BE2C (cell line): ENCODE results near the gene NFIB.

Experiments
- DNase-seq: peaks from one replicate; pipeline ENCODE4 v3.0.0-alpha.2; 2020
- H3K27me3 ChIP-seq: fragments of 250-450 bp; sonication (Bioruptor Pico); 2 replicates; pipeline ENCODE4 v1.5.1; 2020; ENCODE audit warnings: mild to moderate bottlenecking
- H3K36me3 ChIP-seq: fragments of 250-450 bp; sonication (Bioruptor Pico); 2 replicates; pipeline ENCODE4 v1.5.1; 2020; ENCODE audit warnings: mild to moderate bottlenecking
- H3K4me1 ChIP-seq: fragments of 250-450 bp; sonication (Bioruptor Pico); 2 replicates; pipeline ENCODE4 v1.5.1; 2020
- H3K4me3 ChIP-seq: 2 replicates; pipeline ENCODE4 v1.5.1; 2011; ENCODE audit warnings: low read depth, low read length
- H3K9me3 ChIP-seq: fragments of 250-450 bp; sonication (Bioruptor Pico); 2 replicates; pipeline ENCODE4 v1.5.1; 2020
- TF ChIP-seq, protein P1 (sequence below): IDR thresholded peaks from 2 replicates; pipeline ENCODE4 v1.5.1; 2012; ENCODE audit warnings: mild to moderate bottlenecking, low read depth, low read length

NFIB gene

GRCh38 chr9:14222149-14222835 is 91.6 kb downstream of the NFIB start:
- no peaks in the 10 kb centered on the region; the same call in 1 of the 2 replicates for H3K36me3 ChIP-seq
- peaks cover 7% of the 10 kb centered on the region; the same call in 1 of the 2 replicates for H3K4me1 ChIP-seq
- no peaks in the 10 kb centered on the region for H3K27me3 ChIP-seq
- no peak for DNase-seq
- H3K9me3 ChIP-seq = no peaks in the 10 kb centered on the region
- TF ChIP-seq, protein P1, sequence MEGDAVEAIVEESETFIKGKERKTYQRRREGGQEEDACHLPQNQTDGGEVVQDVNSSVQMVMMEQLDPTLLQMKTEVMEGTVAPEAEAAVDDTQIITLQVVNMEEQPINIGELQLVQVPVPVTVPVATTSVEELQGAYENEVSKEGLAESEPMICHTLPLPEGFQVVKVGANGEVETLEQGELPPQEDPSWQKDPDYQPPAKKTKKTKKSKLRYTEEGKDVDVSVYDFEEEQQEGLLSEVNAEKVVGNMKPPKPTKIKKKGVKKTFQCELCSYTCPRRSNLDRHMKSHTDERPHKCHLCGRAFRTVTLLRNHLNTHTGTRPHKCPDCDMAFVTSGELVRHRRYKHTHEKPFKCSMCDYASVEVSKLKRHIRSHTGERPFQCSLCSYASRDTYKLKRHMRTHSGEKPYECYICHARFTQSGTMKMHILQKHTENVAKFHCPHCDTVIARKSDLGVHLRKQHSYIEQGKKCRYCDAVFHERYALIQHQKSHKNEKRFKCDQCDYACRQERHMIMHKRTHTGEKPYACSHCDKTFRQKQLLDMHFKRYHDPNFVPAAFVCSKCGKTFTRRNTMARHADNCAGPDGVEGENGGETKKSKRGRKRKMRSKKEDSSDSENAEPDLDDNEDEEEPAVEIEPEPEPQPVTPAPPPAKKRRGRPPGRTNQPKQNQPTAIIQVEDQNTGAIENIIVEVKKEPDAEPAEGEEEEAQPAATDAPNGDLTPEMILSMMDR = no peak
- H3K4me3 ChIP-seq = no peak overlapping the region

GRCh38 chr9:14221558-14221957 is 92.4 kb downstream of the NFIB start:
- DNase-seq = no peak
- Histone ChIP-seq H3K4me1 (peaks cover 14% of the 10 kb centered on the region), H3K27me3 (no peaks in the 10 kb centered on the region), H3K4me3 (no peak overlapping the region), H3K36me3 (no peaks in the 10 kb centered on the region; the same call in 1 of the 2 replicates), H3K9me3 (no peaks in the 10 kb centered on the region)
- TF ChIP-seq, protein P1 = no peak

GRCh38 chr9:14221119-14221518 is 92.8 kb downstream of the NFIB start:
- Histone ChIP-seq H3K9me3 (no peaks in the 10 kb centered on the region), H3K4me3 (no peak overlapping the region), H3K4me1 (peaks cover 15% of the 10 kb centered on the region), H3K27me3 (no peaks in the 10 kb centered on the region), H3K36me3 (no peaks in the 10 kb centered on the region; the same call in 1 of the 2 replicates)
- no peak for DNase-seq
- TF ChIP-seq, protein P1 = no peak

DNA sequence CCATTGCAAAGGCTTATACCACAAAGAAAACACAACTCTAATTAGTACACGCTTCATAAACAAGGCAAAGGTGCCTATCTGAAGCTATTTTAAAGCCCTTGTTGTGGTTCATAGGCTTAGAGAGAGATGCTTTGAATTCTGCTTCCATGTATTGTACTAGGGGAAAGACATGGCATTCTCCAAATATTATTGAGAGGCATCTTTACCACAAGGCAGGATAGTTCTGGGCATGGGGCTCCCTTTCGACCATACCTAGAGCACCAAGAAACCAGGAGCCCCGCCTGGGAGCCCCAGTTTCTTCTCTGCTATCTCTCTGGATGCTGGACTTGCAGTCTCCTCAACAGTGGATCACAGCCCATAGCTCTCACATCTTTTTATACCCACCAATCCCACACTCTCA is 93.7 kb downstream of the NFIB start:
- Histone ChIP-seq H3K36me3 (no peaks in the 10 kb centered on the region; the same call in 1 of the 2 replicates), H3K4me1 (peaks cover 21% of the 10 kb centered on the region), H3K4me3 (no peak overlapping the region), H3K27me3 (no peaks in the 10 kb centered on the region), H3K9me3 (no peaks in the 10 kb centered on the region)
- TF ChIP-seq, protein P1 = no peak
- no peak for DNase-seq

DNA sequence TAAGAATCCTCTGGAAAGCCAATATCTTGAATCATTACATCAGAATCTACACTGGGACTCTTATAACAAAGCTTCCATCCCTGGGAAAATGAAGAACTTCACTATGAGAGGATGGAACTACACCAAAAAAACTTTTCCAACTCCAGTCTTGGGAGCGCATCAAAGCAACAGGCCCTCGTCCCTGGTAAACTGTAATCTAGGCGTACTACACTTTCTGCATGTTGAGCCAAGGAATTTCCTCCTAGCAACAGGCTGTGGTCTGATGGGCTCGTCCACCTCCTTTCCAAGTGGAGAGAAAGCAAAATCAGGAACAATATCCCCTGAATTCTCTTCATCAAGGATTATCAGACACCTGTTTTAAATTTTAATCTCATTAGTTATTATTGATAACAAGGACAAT is 94.1 kb downstream of the NFIB start:
- Histone ChIP-seq H3K36me3 (no peaks in the 10 kb centered on the region; the same call in 1 of the 2 replicates), H3K4me1 (peaks cover 22% of the 10 kb centered on the region), H3K9me3 (no peaks in the 10 kb centered on the region), H3K4me3 (no peak overlapping the region), H3K27me3 (no peaks in the 10 kb centered on the region)
- DNase-seq = no peak
- TF ChIP-seq, protein P1 = no peak

DNA sequence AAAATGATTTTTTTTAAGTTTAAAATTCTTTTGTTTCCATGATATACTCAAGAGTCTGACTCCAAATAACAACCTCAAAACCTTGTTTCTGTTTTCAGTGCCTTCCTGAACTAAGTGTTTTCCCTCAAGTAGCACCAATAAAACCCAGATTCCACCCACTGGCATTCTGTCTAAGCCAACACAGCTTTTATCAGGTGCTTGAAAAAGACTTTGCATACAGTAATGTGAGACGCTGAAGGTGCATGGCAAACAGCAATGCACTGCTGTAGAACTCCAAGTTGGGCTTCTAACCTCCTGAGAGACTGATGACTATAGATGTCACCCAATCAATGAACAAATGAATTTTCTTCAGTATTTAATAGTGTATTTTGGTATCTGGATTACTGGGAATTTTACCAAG is 95.7 kb downstream of the NFIB start:
- H3K9me3 ChIP-seq = no peaks in the 10 kb centered on the region
- TF ChIP-seq, protein P1 = no peak
- H3K4me1 ChIP-seq = peaks cover 33% of the 10 kb centered on the region
- no peaks in the 10 kb centered on the region for H3K27me3 ChIP-seq
- H3K36me3 ChIP-seq = no peaks in the 10 kb centered on the region
- no peak for DNase-seq
- no peak overlapping the region for H3K4me3 ChIP-seq
